ENCODE data around the gene CBLN3. TPM values are rescaled to one million over a fixed set of nuclear protein-coding genes. Genes with fewer than 3 reads are reported as not detected.

CBLN3 gene
- polyA plus RNA-seq, 1 donor from 2014 or later = not detected

DNA sequence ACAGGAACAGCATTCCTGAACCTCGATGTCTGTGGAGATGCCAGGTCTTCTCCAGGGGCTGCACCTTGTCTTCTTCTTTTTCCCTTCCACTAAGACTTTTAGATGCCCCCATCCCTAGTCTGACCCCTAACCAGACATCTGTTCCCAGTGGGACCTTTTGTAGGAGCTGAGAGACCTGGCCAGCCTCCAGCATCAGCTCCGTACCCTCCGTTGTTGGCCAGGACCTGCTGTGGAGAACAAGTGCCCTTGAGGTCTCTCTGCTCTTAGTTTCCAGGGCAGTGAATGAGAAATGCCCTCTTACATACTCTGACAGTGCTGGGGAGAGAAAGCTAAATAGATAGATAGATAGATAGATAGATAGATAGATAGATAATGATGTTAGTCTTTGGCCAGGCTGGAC is 29.9 kb upstream of the CBLN3 start:
- Histone ChIP-seq H3K27me3 (ENCODE audit: insufficient read depth, low read depth, low read length) (no peaks in the 10 kb centered on the region), H4K20me1 (ENCODE audit: insufficient read depth) (no peaks in the 10 kb centered on the region), H3K36me3 (ENCODE audit: insufficient read depth, low read length) (no peaks in the 10 kb centered on the region), H3K4me2 (ENCODE audit: low read length) (no peak overlapping the region), H3F3A (ENCODE audit: insufficient read depth, low read length, poor library complexity, severe bottlenecking) (no peaks in the 10 kb centered on the region), H2AFZ (ENCODE audit: low read depth, low read length) (no peak overlapping the region), H3K79me2 (replicated peaks; ENCODE audit: insufficient read depth, low read length) (no peaks in the 10 kb centered on the region), H3K4me3 (ENCODE audit: low read length) (no peak overlapping the region), H3K27ac (ENCODE audit: low read length) (no peak overlapping the region), H3K9me3 (ENCODE audit: low read length) (no peaks in the 10 kb centered on the region), H3K9ac (ENCODE audit: low read length) (no peak overlapping the region), H3K9me2 (ENCODE audit: insufficient read depth, low read length) (no peaks in the 10 kb centered on the region)
- TF ChIP-seq POLR2AphosphoS5 (IDR thresholded peaks at IDR 0.05) (no peak), EZH2 (IDR thresholded peaks at IDR 0.05; ENCODE audit: borderline replicate concordance, insufficient read depth, low read length, poor library complexity, severe bottlenecking) (no peak), TAF1 (IDR thresholded peaks at IDR 0.05; ENCODE audit: low read depth) (no peak), EP300 (conservative IDR thresholded peaks at IDR 0.05; ENCODE audit: poor library complexity, severe bottlenecking) (no peak), MXI1 (conservative IDR thresholded peaks at IDR 0.05; ENCODE audit: poor library complexity, severe bottlenecking) (no peak), SMC3 (conservative IDR thresholded peaks at IDR 0.05; ENCODE audit: poor library complexity) (no peak), RAD21 (conservative IDR thresholded peaks at IDR 0.05) (no peak)
- TF ChIP-seq, protein P1, sequence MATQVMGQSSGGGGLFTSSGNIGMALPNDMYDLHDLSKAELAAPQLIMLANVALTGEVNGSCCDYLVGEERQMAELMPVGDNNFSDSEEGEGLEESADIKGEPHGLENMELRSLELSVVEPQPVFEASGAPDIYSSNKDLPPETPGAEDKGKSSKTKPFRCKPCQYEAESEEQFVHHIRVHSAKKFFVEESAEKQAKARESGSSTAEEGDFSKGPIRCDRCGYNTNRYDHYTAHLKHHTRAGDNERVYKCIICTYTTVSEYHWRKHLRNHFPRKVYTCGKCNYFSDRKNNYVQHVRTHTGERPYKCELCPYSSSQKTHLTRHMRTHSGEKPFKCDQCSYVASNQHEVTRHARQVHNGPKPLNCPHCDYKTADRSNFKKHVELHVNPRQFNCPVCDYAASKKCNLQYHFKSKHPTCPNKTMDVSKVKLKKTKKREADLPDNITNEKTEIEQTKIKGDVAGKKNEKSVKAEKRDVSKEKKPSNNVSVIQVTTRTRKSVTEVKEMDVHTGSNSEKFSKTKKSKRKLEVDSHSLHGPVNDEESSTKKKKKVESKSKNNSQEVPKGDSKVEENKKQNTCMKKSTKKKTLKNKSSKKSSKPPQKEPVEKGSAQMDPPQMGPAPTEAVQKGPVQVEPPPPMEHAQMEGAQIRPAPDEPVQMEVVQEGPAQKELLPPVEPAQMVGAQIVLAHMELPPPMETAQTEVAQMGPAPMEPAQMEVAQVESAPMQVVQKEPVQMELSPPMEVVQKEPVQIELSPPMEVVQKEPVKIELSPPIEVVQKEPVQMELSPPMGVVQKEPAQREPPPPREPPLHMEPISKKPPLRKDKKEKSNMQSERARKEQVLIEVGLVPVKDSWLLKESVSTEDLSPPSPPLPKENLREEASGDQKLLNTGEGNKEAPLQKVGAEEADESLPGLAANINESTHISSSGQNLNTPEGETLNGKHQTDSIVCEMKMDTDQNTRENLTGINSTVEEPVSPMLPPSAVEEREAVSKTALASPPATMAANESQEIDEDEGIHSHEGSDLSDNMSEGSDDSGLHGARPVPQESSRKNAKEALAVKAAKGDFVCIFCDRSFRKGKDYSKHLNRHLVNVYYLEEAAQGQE (IDR thresholded peaks at IDR 0.05; ENCODE audit: borderline replicate concordance) = no peak
- TF ChIP-seq, protein P2, sequence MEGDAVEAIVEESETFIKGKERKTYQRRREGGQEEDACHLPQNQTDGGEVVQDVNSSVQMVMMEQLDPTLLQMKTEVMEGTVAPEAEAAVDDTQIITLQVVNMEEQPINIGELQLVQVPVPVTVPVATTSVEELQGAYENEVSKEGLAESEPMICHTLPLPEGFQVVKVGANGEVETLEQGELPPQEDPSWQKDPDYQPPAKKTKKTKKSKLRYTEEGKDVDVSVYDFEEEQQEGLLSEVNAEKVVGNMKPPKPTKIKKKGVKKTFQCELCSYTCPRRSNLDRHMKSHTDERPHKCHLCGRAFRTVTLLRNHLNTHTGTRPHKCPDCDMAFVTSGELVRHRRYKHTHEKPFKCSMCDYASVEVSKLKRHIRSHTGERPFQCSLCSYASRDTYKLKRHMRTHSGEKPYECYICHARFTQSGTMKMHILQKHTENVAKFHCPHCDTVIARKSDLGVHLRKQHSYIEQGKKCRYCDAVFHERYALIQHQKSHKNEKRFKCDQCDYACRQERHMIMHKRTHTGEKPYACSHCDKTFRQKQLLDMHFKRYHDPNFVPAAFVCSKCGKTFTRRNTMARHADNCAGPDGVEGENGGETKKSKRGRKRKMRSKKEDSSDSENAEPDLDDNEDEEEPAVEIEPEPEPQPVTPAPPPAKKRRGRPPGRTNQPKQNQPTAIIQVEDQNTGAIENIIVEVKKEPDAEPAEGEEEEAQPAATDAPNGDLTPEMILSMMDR (IDR thresholded peaks at IDR 0.05; ENCODE audit: poor library complexity, severe bottlenecking) = no peak

DNA sequence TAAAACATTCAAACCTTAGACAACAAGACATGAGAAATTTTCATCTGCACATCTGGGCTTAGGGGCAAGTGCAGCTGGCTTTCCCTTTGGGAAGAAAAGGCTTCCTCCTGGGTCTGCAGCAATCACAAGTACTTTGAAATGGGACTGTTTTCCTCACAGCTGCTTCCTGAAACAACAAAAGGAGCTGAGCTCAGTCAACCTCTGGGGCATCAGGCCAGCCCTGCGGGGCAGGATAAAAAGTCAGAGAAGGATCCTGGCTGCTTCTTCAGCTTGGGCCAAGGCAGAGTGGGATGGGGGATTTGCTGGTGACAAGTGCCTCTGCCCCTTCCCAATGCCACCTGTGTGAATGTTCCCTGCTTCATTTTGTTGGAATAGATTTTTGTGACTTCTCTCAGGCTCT is 29.3 kb upstream of the CBLN3 start:
- no peaks in the 10 kb centered on the region for H3K36me3 ChIP-seq (ENCODE audit: insufficient read depth, low read length)
- H3K79me2 ChIP-seq (replicated peaks; ENCODE audit: insufficient read depth, low read length) = no peaks in the 10 kb centered on the region
- no peak overlapping the region for H3K4me2 ChIP-seq (ENCODE audit: low read length)
- H3K9me3 ChIP-seq (ENCODE audit: low read length) = no peaks in the 10 kb centered on the region
- no peaks in the 10 kb centered on the region for H3F3A ChIP-seq (ENCODE audit: insufficient read depth, low read length, poor library complexity, severe bottlenecking)
- H3K9me2 ChIP-seq (ENCODE audit: insufficient read depth, low read length) = no peaks in the 10 kb centered on the region
- TF ChIP-seq, protein P2 (IDR thresholded peaks at IDR 0.05; ENCODE audit: poor library complexity, severe bottlenecking) = no peak
- TF ChIP-seq MXI1 (conservative IDR thresholded peaks at IDR 0.05; ENCODE audit: poor library complexity, severe bottlenecking) (no peak), TAF1 (IDR thresholded peaks at IDR 0.05; ENCODE audit: low read depth) (no peak), RAD21 (conservative IDR thresholded peaks at IDR 0.05) (no peak), EZH2 (IDR thresholded peaks at IDR 0.05; ENCODE audit: borderline replicate concordance, insufficient read depth, low read length, poor library complexity, severe bottlenecking) (no peak), POLR2AphosphoS5 (IDR thresholded peaks at IDR 0.05) (no peak), EP300 (conservative IDR thresholded peaks at IDR 0.05; ENCODE audit: poor library complexity, severe bottlenecking) (no peak), SMC3 (conservative IDR thresholded peaks at IDR 0.05; ENCODE audit: poor library complexity) (no peak)
- TF ChIP-seq, protein P1 (IDR thresholded peaks at IDR 0.05; ENCODE audit: borderline replicate concordance) = no peak
- H3K9ac ChIP-seq (ENCODE audit: low read length) = no peak overlapping the region
- H3K27me3 ChIP-seq (ENCODE audit: insufficient read depth, low read depth, low read length) = no peaks in the 10 kb centered on the region
- H3K27ac ChIP-seq (ENCODE audit: low read length) = no peak overlapping the region
- H2AFZ ChIP-seq (ENCODE audit: low read depth, low read length) = no peak overlapping the region
- no peaks in the 10 kb centered on the region for H4K20me1 ChIP-seq (ENCODE audit: insufficient read depth)
- H3K4me3 ChIP-seq (ENCODE audit: low read length) = no peak overlapping the region
